NCI-H2029 (cell line): ENCODE measurements around the gene KIF3A.
"Not testable (repeated sequence)": the region's sequence is repeated elsewhere in the genome, so short reads cannot be mapped to it uniquely, and the experiment has no call there.

Source experiments
- DNase-seq: peaks from one replicate; lab custom pipeline; 2025; lab: John Stamatoyannopoulos, UW

The KIF3A gene

GRCh38 chr5:132718544-132719312 lies 18.6 kb downstream of the KIF3A start:
- no peak for DNase-seq

GRCh38 chr5:132714456-132715307 lies 22.7 kb downstream of the KIF3A start:
- DNase-seq: no peak

- DNase-seq: no peak
These were observed 28.7 kb downstream of the KIF3A start for GRCh38 chr5:132708645-132709044.

GRCh38 chr5:132704875-132705274 lies 32.5 kb downstream of the KIF3A start:
- DNase-seq: no peak

GRCh38 chr5:132695956-132696355 lies 41.4 kb downstream of the KIF3A start:
- no peak for DNase-seq

GRCh38 chr5:132692632-132692967 lies 44.7 kb downstream of the KIF3A start:
- no peak for DNase-seq

GRCh38 chr5:132691755-132692631 lies 45.4 kb downstream of the KIF3A start:
- not testable (repeated sequence) for DNase-seq

GRCh38 chr5:132690156-132690555 lies 47.2 kb downstream of the KIF3A start:
- no peak for DNase-seq

GRCh38 chr5:132689513-132689912 lies 47.8 kb downstream of the KIF3A start:
- no peak for DNase-seq

- no peak for DNase-seq
These were observed 48.6 kb downstream of the KIF3A start for GRCh38 chr5:132688536-132689339.

GRCh38 chr5:132687995-132688394 lies 49.4 kb downstream of the KIF3A start:
- DNase-seq: no peak

- no peak for DNase-seq
These were observed 51.2 kb downstream of the KIF3A start for GRCh38 chr5:132686193-132686592.

GRCh38 chr5:132684922-132685720 lies 52.2 kb downstream of the KIF3A start:
- DNase-seq: no peak

GRCh38 chr5:132684491-132684890 lies 52.9 kb downstream of the KIF3A start:
- no peak for DNase-seq

GRCh38 chr5:132681983-132682382 lies 55.4 kb downstream of the KIF3A start:
- DNase-seq: no peak

- DNase-seq: no peak
These were observed 55.9 kb downstream of the KIF3A start for GRCh38 chr5:132681476-132681831.

- no peak for DNase-seq
These were observed 56.4 kb downstream of the KIF3A start for GRCh38 chr5:132680780-132681475.

GRCh38 chr5:132679717-132680380 lies 57.5 kb downstream of the KIF3A start:
- no peak for DNase-seq

- DNase-seq: no peak
These were observed 58.2 kb downstream of the KIF3A start for GRCh38 chr5:132679166-132679565.

- no peak for DNase-seq
These were observed 58.6 kb downstream of the KIF3A start for GRCh38 chr5:132678735-132679134.
